Pons (tissue), 1 donor: ENCODE data around the gene DAB2IP.
"Not testable (repeated sequence)": the region's sequence is repeated elsewhere in the genome, so short reads cannot be mapped to it uniquely, and the experiment has no call there.

ENCODE experiments used
- DNase-seq: peaks from one replicate; pipeline ENCODE4 v3.0.0-alpha.2; 2016; ENCODE audit warnings: low spot score

Gene DAB2IP

GRCh38 chr9:121651295-121652020 is at the start of gene DAB2IP:
Gene DAB2IP, plus strand, starts transcription at chr9:121651634. Its CDS starts 142 bp downstream, at chr9:121651776.
- peak; percentile 53 for DNase-seq

GRCh38 chr9:121603028-121603427 is 48.4 kb upstream of the DAB2IP start:
- DNase-seq: no peak

- peak; percentile 61 for DNase-seq
Observed at GRCh38 chr9:121604242-121604641, 47.2 kb upstream of the DAB2IP start.

GRCh38 chr9:121604654-121605053 is 46.8 kb upstream of the DAB2IP start:
- DNase-seq: no peak

GRCh38 chr9:121607434-121608167 is 43.8 kb upstream of the DAB2IP start:
- DNase-seq: no peak

- DNase-seq: no peak
Observed at GRCh38 chr9:121608168-121608853, 43.1 kb upstream of the DAB2IP start.

GRCh38 chr9:121609822-121610637 is 41.4 kb upstream of the DAB2IP start:
- DNase-seq: no peak

- no peak for DNase-seq
Observed at GRCh38 chr9:121610638-121610953, 40.8 kb upstream of the DAB2IP start.

GRCh38 chr9:121612511-121612998 is 38.9 kb upstream of the DAB2IP start:
- DNase-seq: no peak

GRCh38 chr9:121613009-121613752 is 38.3 kb upstream of the DAB2IP start:
- DNase-seq: no peak

- DNase-seq: no peak
Observed at GRCh38 chr9:121616123-121616755, 35.2 kb upstream of the DAB2IP start.

- DNase-seq: no peak
Observed at GRCh38 chr9:121618504-121618903, 32.9 kb upstream of the DAB2IP start.

GRCh38 chr9:121618910-121619309 is 32.5 kb upstream of the DAB2IP start:
- not testable (repeated sequence) for DNase-seq

- DNase-seq: no peak
Observed at GRCh38 chr9:121619545-121620324, 31.7 kb upstream of the DAB2IP start.

GRCh38 chr9:121620325-121620673 is 31.1 kb upstream of the DAB2IP start:
- DNase-seq: no peak

- no peak for DNase-seq
Observed at GRCh38 chr9:121620777-121621449, 30.5 kb upstream of the DAB2IP start.

GRCh38 chr9:121622387-121623203 is 28.8 kb upstream of the DAB2IP start:
- DNase-seq: no peak

- DNase-seq: not testable (repeated sequence)
Observed at GRCh38 chr9:121623430-121623829, 28.0 kb upstream of the DAB2IP start.

GRCh38 chr9:121625590-121625989 is 25.8 kb upstream of the DAB2IP start:
- DNase-seq: no peak
